Measurements from ENCODE around the gene PHKA2.

The PHKA2 gene

GRCh38 chrX:18877469-18877868 is 106.4 kb downstream of the PHKA2 start:
- no peak overlapping the region for H3K4me2 ChIP-seq (ENCODE audit: low read length)
- no peak overlapping the region for H3K27ac ChIP-seq (ENCODE audit: low read length)
- no peaks in the 10 kb centered on the region for H3K79me2 ChIP-seq (ENCODE audit: low read length)
- no peaks in the 10 kb centered on the region for H3K9me3 ChIP-seq (ENCODE audit: insufficient read depth, low read length)
- no peak overlapping the region for H3K9ac ChIP-seq (ENCODE audit: low read length)
- no peaks in the 10 kb centered on the region for H3K36me3 ChIP-seq (replicated peaks; ENCODE audit: low read depth, low read length)
- H4K20me1 ChIP-seq (ENCODE audit: insufficient read depth, low read length), result no peaks in the 10 kb centered on the region
- H3K4me3 ChIP-seq (ENCODE audit: low read length), result no peak overlapping the region
- H2AFZ ChIP-seq (ENCODE audit: low read depth, low read length), result no peak overlapping the region
- no peaks in the 10 kb centered on the region for H3K27me3 ChIP-seq (ENCODE audit: low read depth, low read length)
- no peaks in the 10 kb centered on the region for H3K4me1 ChIP-seq (ENCODE audit: low read length)
- no peak for TF ChIP-seq CTCF (IDR thresholded peaks at IDR 0.05; ENCODE audit: low read depth, low read length)
- no peak for TF ChIP-seq EZH2phosphoT487 (IDR thresholded peaks at IDR 0.05; ENCODE audit: low read depth)

GRCh38 chrX:18875256-18875878 is 108.5 kb downstream of the PHKA2 start:
- H3K4me2 ChIP-seq (ENCODE audit: low read length), result no peak overlapping the region
- no peak overlapping the region for H3K9ac ChIP-seq (ENCODE audit: low read length)
- H3K36me3 ChIP-seq (replicated peaks; ENCODE audit: low read depth, low read length), result no peaks in the 10 kb centered on the region
- H3K79me2 ChIP-seq (ENCODE audit: low read length), result no peaks in the 10 kb centered on the region
- no peaks in the 10 kb centered on the region for H3K27me3 ChIP-seq (ENCODE audit: low read depth, low read length)
- no peak overlapping the region for H2AFZ ChIP-seq (ENCODE audit: low read depth, low read length)
- no peaks in the 10 kb centered on the region for H3K4me1 ChIP-seq (ENCODE audit: low read length)
- TF ChIP-seq CTCF (IDR thresholded peaks at IDR 0.05; ENCODE audit: low read depth, low read length) (no peak), EZH2phosphoT487 (IDR thresholded peaks at IDR 0.05; ENCODE audit: low read depth) (no peak)
- no peak overlapping the region for H3K27ac ChIP-seq (ENCODE audit: low read length)
- no peaks in the 10 kb centered on the region for H3K9me3 ChIP-seq (ENCODE audit: insufficient read depth, low read length)
- no peaks in the 10 kb centered on the region for H4K20me1 ChIP-seq (ENCODE audit: insufficient read depth, low read length)
- no peak overlapping the region for H3K4me3 ChIP-seq (ENCODE audit: low read length)

- Histone ChIP-seq H3K4me2 (ENCODE audit: low read length) (no peak overlapping the region), H4K20me1 (ENCODE audit: insufficient read depth, low read length) (no peaks in the 10 kb centered on the region), H3K9me3 (ENCODE audit: insufficient read depth, low read length) (no peaks in the 10 kb centered on the region), H3K36me3 (replicated peaks; ENCODE audit: low read depth, low read length) (no peaks in the 10 kb centered on the region), H3K4me3 (ENCODE audit: low read length) (no peak overlapping the region), H3K79me2 (ENCODE audit: low read length) (no peaks in the 10 kb centered on the region), H3K9ac (ENCODE audit: low read length) (no peak overlapping the region), H2AFZ (ENCODE audit: low read depth, low read length) (no peak overlapping the region), H3K27ac (ENCODE audit: low read length) (no peak overlapping the region), H3K4me1 (ENCODE audit: low read length) (no peaks in the 10 kb centered on the region), H3K27me3 (ENCODE audit: low read depth, low read length) (no peaks in the 10 kb centered on the region)
- TF ChIP-seq EZH2phosphoT487 (IDR thresholded peaks at IDR 0.05; ENCODE audit: low read depth), result no peak
- TF ChIP-seq CTCF (IDR thresholded peaks at IDR 0.05; ENCODE audit: low read depth, low read length), result no peak
These were observed 109.2 kb downstream of the PHKA2 start for GRCh38 chrX:18874560-18875255.

GRCh38 chrX:18873836-18874235 is 110.1 kb downstream of the PHKA2 start:
- H3K79me2 ChIP-seq (ENCODE audit: low read length), result no peaks in the 10 kb centered on the region
- no peaks in the 10 kb centered on the region for H3K9me3 ChIP-seq (ENCODE audit: insufficient read depth, low read length)
- no peaks in the 10 kb centered on the region for H3K36me3 ChIP-seq (replicated peaks; ENCODE audit: low read depth, low read length)
- no peak overlapping the region for H2AFZ ChIP-seq (ENCODE audit: low read depth, low read length)
- no peaks in the 10 kb centered on the region for H3K27me3 ChIP-seq (ENCODE audit: low read depth, low read length)
- no peak overlapping the region for H3K27ac ChIP-seq (ENCODE audit: low read length)
- H3K9ac ChIP-seq (ENCODE audit: low read length), result no peak overlapping the region
- TF ChIP-seq EZH2phosphoT487 (IDR thresholded peaks at IDR 0.05; ENCODE audit: low read depth) (no peak), CTCF (IDR thresholded peaks at IDR 0.05; ENCODE audit: low read depth, low read length) (no peak)
- H4K20me1 ChIP-seq (ENCODE audit: insufficient read depth, low read length), result no peaks in the 10 kb centered on the region
- H3K4me2 ChIP-seq (ENCODE audit: low read length), result no peak overlapping the region
- no peaks in the 10 kb centered on the region for H3K4me1 ChIP-seq (ENCODE audit: low read length)
- no peak overlapping the region for H3K4me3 ChIP-seq (ENCODE audit: low read length)

All from OCI-LY3 (cell line).